ENCODE results near the gene HAUS6. TPM values are rescaled to one million over a fixed set of nuclear protein-coding genes. Genes with fewer than 3 reads are reported as not detected.

The HAUS6 gene
- total RNA-seq, 3 donors from 2014 or later (not counting 1 experiment from before 2014, with no cell fraction given) = 14.6 to 18.3 (median 14.9) TPM

DNA sequence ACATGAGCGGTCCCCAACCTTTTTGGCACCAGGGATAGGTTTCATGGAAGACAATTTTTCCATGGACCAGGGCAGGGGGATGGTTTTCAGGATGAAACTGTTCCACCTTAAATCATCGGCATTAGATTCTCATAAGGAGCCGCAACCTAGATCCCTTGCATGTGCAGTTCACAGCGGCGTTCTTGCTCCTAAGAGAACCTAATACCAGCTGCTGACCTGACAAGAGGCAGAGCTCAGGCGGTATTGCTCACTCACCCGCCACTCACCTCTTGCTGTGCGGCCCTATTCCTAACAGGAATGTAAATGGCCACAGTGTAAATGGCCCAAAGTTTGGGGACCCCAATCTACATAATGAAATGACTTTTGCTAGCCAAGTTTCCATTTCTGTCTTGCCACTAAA lies 27.7 kb upstream of the HAUS6 start:
- TF ChIP-seq, protein P1, sequence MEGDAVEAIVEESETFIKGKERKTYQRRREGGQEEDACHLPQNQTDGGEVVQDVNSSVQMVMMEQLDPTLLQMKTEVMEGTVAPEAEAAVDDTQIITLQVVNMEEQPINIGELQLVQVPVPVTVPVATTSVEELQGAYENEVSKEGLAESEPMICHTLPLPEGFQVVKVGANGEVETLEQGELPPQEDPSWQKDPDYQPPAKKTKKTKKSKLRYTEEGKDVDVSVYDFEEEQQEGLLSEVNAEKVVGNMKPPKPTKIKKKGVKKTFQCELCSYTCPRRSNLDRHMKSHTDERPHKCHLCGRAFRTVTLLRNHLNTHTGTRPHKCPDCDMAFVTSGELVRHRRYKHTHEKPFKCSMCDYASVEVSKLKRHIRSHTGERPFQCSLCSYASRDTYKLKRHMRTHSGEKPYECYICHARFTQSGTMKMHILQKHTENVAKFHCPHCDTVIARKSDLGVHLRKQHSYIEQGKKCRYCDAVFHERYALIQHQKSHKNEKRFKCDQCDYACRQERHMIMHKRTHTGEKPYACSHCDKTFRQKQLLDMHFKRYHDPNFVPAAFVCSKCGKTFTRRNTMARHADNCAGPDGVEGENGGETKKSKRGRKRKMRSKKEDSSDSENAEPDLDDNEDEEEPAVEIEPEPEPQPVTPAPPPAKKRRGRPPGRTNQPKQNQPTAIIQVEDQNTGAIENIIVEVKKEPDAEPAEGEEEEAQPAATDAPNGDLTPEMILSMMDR (IDR thresholded peaks at IDR 0.05) = no peak
- H3K4me1 ChIP-seq (ENCODE audit: control insufficient read depth, insufficient read depth, low read length) = peaks cover 33% of the 10 kb centered on the region
- Mint-ChIP-seq H3K4me1 (peaks cover 10 to 25% of the 10 kb centered on the region in 2 donors), H3K9me3 (no peaks in the 10 kb centered on the region), H3K36me3 (no peaks in the 10 kb centered on the region), H3K4me3 (peak overlapping the region; percentile 92), H3K27me3 (ENCODE audit: low read depth in 2 of 2) (no peaks in the 10 kb centered on the region), H3K27ac (peak overlapping the region; percentile 86 to 93)
- H3K9me3 ChIP-seq (ENCODE audit: control insufficient read depth, insufficient read depth, low read length) = no peaks in the 10 kb centered on the region
- no peak for ATAC-seq
- H3K4me3 ChIP-seq (ENCODE audit: low read length) = no peak overlapping the region
- H3K27me3 ChIP-seq (ENCODE audit: control insufficient read depth, insufficient read depth, low read length) = no peaks in the 10 kb centered on the region
- no peaks in the 10 kb centered on the region for H3K36me3 ChIP-seq (ENCODE audit: control insufficient read depth, insufficient read depth, low read length)
- intact Hi-C loops (cut with micrococcal nuclease) = no loop called here
- DNase-seq = no peak
- 87% methylated on average over 8 of the region's 8 CpGs for WGBS (ENCODE audit: insufficient coverage)
- peak overlapping the region; percentile 54 for H3K27ac ChIP-seq (ENCODE audit: low read length)

DNA sequence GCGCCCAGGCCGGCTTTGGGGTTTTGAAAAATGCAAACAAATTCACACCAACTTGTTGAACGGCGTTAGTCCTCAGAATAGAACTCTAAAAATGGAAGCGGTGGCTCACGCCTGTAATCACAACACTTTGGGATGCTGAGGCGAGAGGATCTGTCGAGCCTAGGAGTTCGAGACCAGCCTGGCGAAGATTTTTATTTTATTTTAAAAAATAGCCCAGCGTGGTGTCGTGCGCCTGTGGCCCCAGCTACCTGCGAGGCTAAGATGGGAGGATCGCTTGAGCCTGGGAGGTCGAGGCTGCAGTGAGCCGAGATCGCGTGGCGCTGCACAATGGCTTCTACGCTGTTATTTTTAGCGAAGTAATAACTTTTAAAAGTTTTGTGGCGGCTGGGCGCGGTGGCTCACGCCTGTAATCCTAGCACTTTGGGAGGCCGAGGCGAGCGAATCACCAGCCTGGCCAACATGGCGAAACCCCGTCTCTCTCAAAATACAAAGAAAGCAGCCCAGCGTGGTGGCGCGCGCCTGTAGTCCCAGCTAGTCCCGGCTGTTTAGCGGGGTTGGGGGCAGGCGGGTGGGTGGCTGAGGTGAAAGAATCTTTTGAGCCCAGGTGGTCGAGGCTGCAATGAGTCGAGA lies 25.3 kb upstream of the HAUS6 start:
- Mint-ChIP-seq H3K36me3 (no peaks in the 10 kb centered on the region), H3K27me3 (ENCODE audit: low read depth in 2 of 2) (no peaks in the 10 kb centered on the region), H3K27ac (peak overlapping the region; percentile 86 to 93), H3K4me1 (peaks cover 23 to 39% of the 10 kb centered on the region in 2 donors), H3K9me3 (no peaks in the 10 kb centered on the region), H3K4me3 (peak overlapping the region; percentile 92)
- TF ChIP-seq, protein P1 (IDR thresholded peaks at IDR 0.05) = no peak
- ATAC-seq = peak; percentile 20 to 29 (median 21)
- intact Hi-C loops (cut with micrococcal nuclease) = loop anchor here (1.0 to 2.0 kb wide), 3 partner anchors 25 to 57 kb away; partner anchors contain the start of gene HAUS6
- peak; percentile 37 to 60 for DNase-seq
- peak overlapping the region; percentile 86 for H3K4me3 ChIP-seq (ENCODE audit: low read length)
- H3K36me3 ChIP-seq (ENCODE audit: control insufficient read depth, insufficient read depth, low read length) = peaks cover 4% of the 10 kb centered on the region
- H3K27ac ChIP-seq (ENCODE audit: low read length) = peak overlapping the region; percentile 71
- peaks cover 36% of the 10 kb centered on the region for H3K4me1 ChIP-seq (ENCODE audit: control insufficient read depth, insufficient read depth, low read length)
- no peaks in the 10 kb centered on the region for H3K9me3 ChIP-seq (ENCODE audit: control insufficient read depth, insufficient read depth, low read length)
- WGBS (ENCODE audit: insufficient coverage) = 2% methylated on average over 40 of the region's 40 CpGs
- H3K27me3 ChIP-seq (ENCODE audit: control insufficient read depth, insufficient read depth, low read length) = no peaks in the 10 kb centered on the region

DNA sequence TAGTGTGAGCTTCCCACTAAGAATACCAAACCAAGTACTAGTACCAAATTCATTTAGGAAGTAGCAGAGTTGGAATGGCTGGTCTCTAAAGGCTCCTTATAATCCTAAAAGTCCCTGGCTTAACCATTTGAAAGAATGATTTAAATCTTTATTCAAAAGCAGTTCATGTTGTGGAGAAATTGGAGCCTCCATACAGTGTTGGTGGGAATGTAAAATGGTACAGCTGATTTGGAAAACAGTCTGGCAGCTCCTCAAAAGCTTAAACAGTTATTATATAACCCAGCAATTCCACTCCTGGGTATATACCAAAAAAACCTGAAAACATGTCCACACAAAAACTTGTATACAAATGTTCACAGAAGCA lies 21.7 kb upstream of the HAUS6 start:
- peak overlapping the region; percentile 64 for H3K4me3 Mint-ChIP-seq
- DNase-seq (no peak), ATAC-seq (no peak)
- TF ChIP-seq, protein P1 (IDR thresholded peaks at IDR 0.05) = no peak
- H3K4me1 ChIP-seq (ENCODE audit: control insufficient read depth, insufficient read depth, low read length) = peaks cover 30% of the 10 kb centered on the region
- intact Hi-C loops (cut with micrococcal nuclease) = no loop called here
- no peaks in the 10 kb centered on the region for H3K27me3 ChIP-seq (ENCODE audit: control insufficient read depth, insufficient read depth, low read length)
- no peaks in the 10 kb centered on the region for H3K27me3 Mint-ChIP-seq (ENCODE audit: low read depth in 2 of 2)
- peaks cover 10% of the 10 kb centered on the region for H3K36me3 Mint-ChIP-seq
- peaks cover 33% of the 10 kb centered on the region for H3K36me3 ChIP-seq (ENCODE audit: control insufficient read depth, insufficient read depth, low read length)
- no peaks in the 10 kb centered on the region for H3K9me3 ChIP-seq (ENCODE audit: control insufficient read depth, insufficient read depth, low read length)
- H3K9me3 Mint-ChIP-seq = no peaks in the 10 kb centered on the region
- H3K27ac ChIP-seq (ENCODE audit: low read length) = no peak overlapping the region
- H3K4me3 ChIP-seq (ENCODE audit: low read length) = no peak overlapping the region
- peak overlapping the region; percentile 45 to 76 for H3K27ac Mint-ChIP-seq
- peaks cover 13 to 35% of the 10 kb centered on the region in 2 donors for H3K4me1 Mint-ChIP-seq
